Body of pancreas (tissue), 4 donors: ENCODE data around the gene EVA1C.
"Not testable (repeated sequence)": the region's sequence is repeated elsewhere in the genome, so short reads cannot be mapped to it uniquely, and the experiment has no call there.

Experiments used
- CTCF ChIP-seq, 7 experiments: fragments of 450-650 bp in 4 of 7; fragments of 200-600 bp in 3 of 7; sonication (generic) in 3 of 7; IDR thresholded peaks; one replicate each; pipeline ENCODE4 v1.5.1; 2016 to 2019; ENCODE audit warnings: antibody characterized with exemption in 7 of 7
- POLR2A ChIP-seq, 3 donors: fragments of 450-650 bp; IDR thresholded peaks; one replicate each; pipeline ENCODE4 v1.6.1; 2016; ENCODE audit warnings: antibody characterized with exemption in 3 of 3, mild to moderate bottlenecking in 2 of 3

- TF ChIP-seq POLR2A, CTCF (IDR thresholded peaks at IDR 0.05): not testable (repeated sequence)
Observed at GRCh38 chr21:32543056-32543455, 130.6 kb downstream of the EVA1C start.
